Muscle layer of colon (tissue), 2 donors: ENCODE measurements around the gene OPRL1.

Source experiments
- H3K27ac ChIP-seq: one replicate; pipeline ENCODE4 v1.7.0; 2013; ENCODE audit warnings: low read depth, mild to moderate bottlenecking, low read length, moderate library complexity
- H3K27me3 ChIP-seq, 2 donors: one replicate each; pipeline ENCODE4 v1.7.0; 2013; ENCODE audit warnings: low read length in 2 of 2, mild to moderate bottlenecking in 2 of 2; ENCODE audit not compliant: insufficient read depth in 2 of 2, control insufficient read depth in 1 of 2
- H3K36me3 ChIP-seq: one replicate; pipeline ENCODE4 v1.7.0; 2013; ENCODE audit warnings: mild to moderate bottlenecking, low read length; ENCODE audit not compliant: insufficient read depth
- H3K4me1 ChIP-seq: one replicate; pipeline ENCODE4 v1.7.0; 2013; ENCODE audit warnings: mild to moderate bottlenecking, low read length; ENCODE audit not compliant: insufficient read depth
- H3K4me3 ChIP-seq, 2 donors: one replicate each; pipeline ENCODE4 v1.7.0; 2013; ENCODE audit warnings: low read length in 2 of 2, low read depth in 1 of 2, mild to moderate bottlenecking in 1 of 2, moderate library complexity in 1 of 2
- H3K9ac ChIP-seq: one replicate; pipeline ENCODE4 v1.7.0; 2013; ENCODE audit warnings: low read length
- H3K9me3 ChIP-seq: one replicate; pipeline ENCODE4 v1.7.0; 2013; ENCODE audit warnings: mild to moderate bottlenecking, low read length
- donor health status: abdominal sarcoma.
- donor health status: Adenocarcinoma of cecum.

OPRL1 gene

GRCh38 chr20:64080013-64080812 lies at the start of gene OPRL1:
Gene OPRL1 (plus strand): TSS chr20:64080082. CDS start chr20:64092721, 12,639 bp downstream.
- H3K27me3 ChIP-seq, result peaks cover 10 to 31% of the 10 kb centered on the region in 2 donors
- H3K27ac ChIP-seq, result peak within 1 kb of the TSS; percentile 72
- no peak within 1 kb of the TSS for H3K9ac ChIP-seq
- H3K36me3 ChIP-seq, result no peaks in the 10 kb centered on the region
- peaks cover 16% of the 10 kb centered on the region for H3K4me1 ChIP-seq
- H3K9me3 ChIP-seq, result no peaks in the 10 kb centered on the region
- peak within 1 kb of the TSS; percentile 67 to 73 for H3K4me3 ChIP-seq

- Histone ChIP-seq H3K36me3 (peaks cover 87% of the 10 kb centered on the region), H3K27ac (no peak overlapping the region), H3K27me3 (no peaks in the 10 kb centered on the region), H3K4me3 (no peak overlapping the region), H3K9ac (no peak overlapping the region), H3K4me1 (peaks cover 22% of the 10 kb centered on the region), H3K9me3 (no peaks in the 10 kb centered on the region)
Measured at GRCh38 chr20:64030371-64031134, 49.3 kb upstream of the OPRL1 start.

GRCh38 chr20:64031822-64032314 lies 48.0 kb upstream of the OPRL1 start:
- H3K36me3 ChIP-seq, result peaks cover 77% of the 10 kb centered on the region
- no peaks in the 10 kb centered on the region for H3K9me3 ChIP-seq
- no peak overlapping the region for H3K9ac ChIP-seq

GRCh38 chr20:64032706-64033624 lies 46.9 kb upstream of the OPRL1 start:
- Histone ChIP-seq H3K4me1 (peaks cover 13% of the 10 kb centered on the region), H3K9me3 (no peaks in the 10 kb centered on the region)

More at GRCh38 chr20:64031822-64032314, 48.0 kb upstream of the OPRL1 start:
- H3K27ac ChIP-seq, result no peak overlapping the region
- peaks cover 22% of the 10 kb centered on the region for H3K4me1 ChIP-seq
- H3K4me3 ChIP-seq, result no peak overlapping the region
- peaks cover under 1 to 7% of the 10 kb centered on the region in 2 donors for H3K27me3 ChIP-seq

GRCh38 chr20:64033981-64034493 lies 45.8 kb upstream of the OPRL1 start:
- Histone ChIP-seq H3K27me3 (peaks cover 10 to 28% of the 10 kb centered on the region in 2 donors), H3K9me3 (no peaks in the 10 kb centered on the region), H3K4me1 (peaks cover 5% of the 10 kb centered on the region), H3K9ac (no peak overlapping the region), H3K36me3 (peaks cover 56% of the 10 kb centered on the region), H3K4me3 (no peak overlapping the region), H3K27ac (no peak overlapping the region)

More at GRCh38 chr20:64032706-64033624, 46.9 kb upstream of the OPRL1 start:
- Histone ChIP-seq H3K27me3 (peaks cover 10 to 18% of the 10 kb centered on the region in 2 donors), H3K36me3 (peaks cover 66% of the 10 kb centered on the region), H3K9ac (no peak overlapping the region), H3K27ac (no peak overlapping the region), H3K4me3 (no peak overlapping the region)

GRCh38 chr20:64035066-64035932 lies 44.6 kb upstream of the OPRL1 start:
- H3K9ac ChIP-seq, result no peak overlapping the region
- H3K4me1 ChIP-seq, result peaks cover 4% of the 10 kb centered on the region
- no peaks in the 10 kb centered on the region for H3K9me3 ChIP-seq
- H3K36me3 ChIP-seq, result peaks cover 44% of the 10 kb centered on the region
- H3K27ac ChIP-seq, result no peak overlapping the region
- no peak overlapping the region for H3K4me3 ChIP-seq
- peaks cover 20 to 41% of the 10 kb centered on the region in 2 donors for H3K27me3 ChIP-seq

- Histone ChIP-seq H3K27ac (no peak within 1 kb of the TSS), H3K9ac (no peak within 1 kb of the TSS), H3K4me1 (peaks cover 4% of the 10 kb centered on the region), H3K27me3 (peaks cover 27 to 47% of the 10 kb centered on the region in 2 donors), H3K36me3 (peaks cover 37% of the 10 kb centered on the region), H3K9me3 (no peaks in the 10 kb centered on the region), H3K4me3 (no peak within 1 kb of the TSS)
Measured at GRCh38 chr20:64035933-64036345, 43.9 kb upstream of the OPRL1 start, which contains the start of gene C20orf204. Gene C20orf204 (plus strand): TSS chr20:64036182. CDS start chr20:64036324, 142 bp downstream.

GRCh38 chr20:64036346-64037198 lies 43.3 kb upstream of the OPRL1 start:
- no peak overlapping the region for H3K4me3 ChIP-seq
- peaks cover 33 to 54% of the 10 kb centered on the region in 2 donors for H3K27me3 ChIP-seq
- no peak overlapping the region for H3K27ac ChIP-seq
- peaks cover 33% of the 10 kb centered on the region for H3K36me3 ChIP-seq
- H3K4me1 ChIP-seq, result peaks cover 4% of the 10 kb centered on the region
- H3K9me3 ChIP-seq, result no peaks in the 10 kb centered on the region
- H3K9ac ChIP-seq, result no peak overlapping the region

- no peaks in the 10 kb centered on the region for H3K9me3 ChIP-seq
- no peak overlapping the region for H3K4me3 ChIP-seq
- H3K9ac ChIP-seq, result no peak overlapping the region
- peaks cover 39 to 59% of the 10 kb centered on the region in 2 donors for H3K27me3 ChIP-seq
- no peak overlapping the region for H3K27ac ChIP-seq
- peaks cover 28% of the 10 kb centered on the region for H3K36me3 ChIP-seq
- peaks cover 5% of the 10 kb centered on the region for H3K4me1 ChIP-seq
Measured at GRCh38 chr20:64037199-64037497, 42.7 kb upstream of the OPRL1 start.
